Measurements from ENCODE around the gene PPP4R1. TPM values are rescaled to one million over a fixed set of nuclear protein-coding genes. Genes with fewer than 3 reads are reported as not detected.

PPP4R1 gene
- total RNA-seq, 1 donor from 2014 or later = 114 TPM

DNA sequence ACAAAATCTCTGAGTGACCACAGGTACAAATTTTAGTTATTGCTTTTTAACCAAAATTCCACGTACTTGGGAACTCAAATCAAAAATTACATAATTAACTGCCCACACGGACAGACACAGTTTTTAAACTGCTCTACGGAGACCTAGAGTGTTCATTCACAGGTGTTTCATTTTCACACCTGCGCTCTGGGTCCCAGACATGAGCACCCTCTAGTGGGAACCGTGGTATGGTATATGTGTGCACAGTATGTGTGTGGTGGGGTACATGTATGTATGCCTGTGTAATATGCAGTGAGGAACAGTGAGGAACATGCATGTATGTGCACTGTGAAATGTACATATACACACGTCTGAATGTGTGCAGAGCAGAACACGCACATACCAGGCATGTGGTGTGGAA is 65.0 kb downstream of the PPP4R1 start:
- no peaks in the 10 kb centered on the region for H3K27me3 ChIP-seq (ENCODE audit: low read depth)
- H3K4me1 ChIP-seq = peaks cover 7% of the 10 kb centered on the region
- DNase-seq (no peak), ATAC-seq (peak; percentile 11 to 32)
- intact Hi-C loops (cut with DNase I) = no loop called here
- no peak overlapping the region for H3K4me3 ChIP-seq
- H3K36me3 ChIP-seq = peaks cover 97% of the 10 kb centered on the region
- no peaks in the 10 kb centered on the region for H3K9me3 ChIP-seq
- H3K27ac ChIP-seq = no peak overlapping the region
- no peak for TF ChIP-seq CTCF (IDR thresholded peaks at IDR 0.05)

GRCh38 chr18:9547782-9548181 is 66.6 kb downstream of the PPP4R1 start:
- Histone ChIP-seq H3K27ac (no peak overlapping the region), H3K27me3 (ENCODE audit: low read depth) (no peaks in the 10 kb centered on the region), H3K9me3 (no peaks in the 10 kb centered on the region), H3K36me3 (peaks cover 81% of the 10 kb centered on the region), H3K4me1 (peaks cover 7% of the 10 kb centered on the region), H3K4me3 (no peak overlapping the region)
- DNase-seq (no peak), ATAC-seq (peak; percentile 65 to 68)
- no peak for TF ChIP-seq CTCF (IDR thresholded peaks at IDR 0.05)
- intact Hi-C loops (cut with DNase I) = no loop called here

DNA sequence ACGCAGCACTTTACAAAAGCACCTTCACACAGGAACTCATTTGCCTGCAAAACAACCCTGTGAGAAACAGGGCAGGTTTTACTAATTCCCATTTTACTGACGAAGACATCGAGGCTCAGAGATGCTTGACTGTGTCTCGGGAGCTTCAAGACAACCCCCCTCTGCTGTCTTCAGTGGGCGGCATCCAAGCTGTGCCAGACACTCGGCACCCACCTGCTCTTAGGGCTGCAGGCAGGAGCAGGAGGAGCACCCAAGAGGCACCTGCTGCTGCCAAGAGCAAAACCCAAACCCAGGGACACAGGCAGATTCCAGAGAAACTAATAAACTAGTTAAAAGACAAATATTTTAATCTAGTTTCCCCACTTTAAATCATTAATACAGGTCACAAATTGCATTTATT is 67.9 kb downstream of the PPP4R1 start:
- no peak for TF ChIP-seq CTCF (IDR thresholded peaks at IDR 0.05)
- Histone ChIP-seq H3K4me3 (no peak overlapping the region), H3K9me3 (no peaks in the 10 kb centered on the region), H3K4me1 (peaks cover 7% of the 10 kb centered on the region), H3K36me3 (peaks cover 67% of the 10 kb centered on the region), H3K27ac (no peak overlapping the region), H3K27me3 (ENCODE audit: low read depth) (no peaks in the 10 kb centered on the region)
- DNase-seq = no peak
- intact Hi-C loops (cut with DNase I) = no loop called here
- no peak for ATAC-seq

DNA sequence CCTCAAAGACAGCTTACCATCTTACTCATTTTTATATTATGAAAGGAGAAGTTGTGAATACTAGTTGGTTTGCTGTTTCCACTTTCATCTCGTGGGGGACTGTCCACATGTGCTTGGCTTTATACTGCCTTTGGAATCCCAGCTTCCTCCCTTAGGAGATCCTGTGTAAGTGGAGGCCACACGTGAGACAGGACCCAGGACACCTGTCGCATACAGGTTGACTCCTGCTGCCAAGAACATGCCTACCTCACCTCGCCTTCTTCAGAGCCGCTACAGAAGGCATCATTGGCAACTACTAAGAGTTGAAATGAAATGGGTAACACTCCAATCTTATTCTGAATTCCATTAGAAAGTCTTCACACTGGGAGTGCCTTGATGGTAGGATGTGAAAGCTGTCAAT is 69.3 kb downstream of the PPP4R1 start:
- no peak overlapping the region for H3K4me3 ChIP-seq
- H3K27ac ChIP-seq = no peak overlapping the region
- H3K9me3 ChIP-seq = no peaks in the 10 kb centered on the region
- H3K36me3 ChIP-seq = peaks cover 53% of the 10 kb centered on the region
- no peak for TF ChIP-seq CTCF (IDR thresholded peaks at IDR 0.05)
- peaks cover 3% of the 10 kb centered on the region for H3K4me1 ChIP-seq
- DNase-seq = no peak
- no peaks in the 10 kb centered on the region for H3K27me3 ChIP-seq (ENCODE audit: low read depth)
- intact Hi-C loops (cut with DNase I) = no loop called here
- no peak for ATAC-seq

DNA sequence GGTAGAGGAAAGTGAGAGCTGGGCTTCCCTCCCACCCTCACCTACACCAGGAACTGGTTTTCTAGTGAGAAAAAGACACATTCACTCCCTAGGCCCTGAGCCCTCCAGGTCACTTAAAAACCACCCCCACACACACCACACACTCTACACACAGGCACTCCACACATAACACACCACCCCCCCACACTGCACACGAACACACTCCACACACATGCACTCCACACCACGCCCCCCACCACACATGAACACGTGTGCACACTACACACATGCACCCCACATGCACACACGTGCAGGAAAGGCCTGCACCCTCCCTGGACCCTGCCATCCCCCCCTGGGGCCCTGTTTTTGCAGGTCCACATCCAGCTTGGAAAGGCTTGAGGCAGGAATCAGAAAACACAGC is 71.4 kb downstream of the PPP4R1 start:
- Histone ChIP-seq H3K4me3 (no peak overlapping the region), H3K27ac (no peak overlapping the region), H3K27me3 (ENCODE audit: low read depth) (no peaks in the 10 kb centered on the region), H3K9me3 (no peaks in the 10 kb centered on the region), H3K36me3 (peaks cover 48% of the 10 kb centered on the region), H3K4me1 (no peaks in the 10 kb centered on the region)
- TF ChIP-seq CTCF (IDR thresholded peaks at IDR 0.05) = no peak
- DNase-seq = no peak
- intact Hi-C loops (cut with DNase I) = no loop called here
- ATAC-seq = peak in 1 of 2 donors; percentile 22

- Histone ChIP-seq H3K27ac (no peak overlapping the region), H3K4me1 (no peaks in the 10 kb centered on the region), H3K27me3 (ENCODE audit: low read depth) (no peaks in the 10 kb centered on the region), H3K36me3 (peaks cover 43% of the 10 kb centered on the region), H3K4me3 (no peak overlapping the region), H3K9me3 (no peaks in the 10 kb centered on the region)
- TF ChIP-seq CTCF (IDR thresholded peaks at IDR 0.05) = no peak
- ATAC-seq = no peak
- intact Hi-C loops (cut with DNase I) = no loop called here
- no peak for DNase-seq
Measured at GRCh38 chr18:9539938-9540337, 74.4 kb downstream of the PPP4R1 start.
